G401 (cell line): Measurements from ENCODE around the gene CHRNE. TPM values are rescaled to one million over a fixed set of nuclear protein-coding genes. Genes with fewer than 3 reads are reported as not detected.

Experiments used
- DNase-seq: peaks from one replicate; pipeline ENCODE4 v3.0.0-alpha.2; 2015; ENCODE audit warnings: low spot score
- in situ Hi-C: cut with HindIII; loops from 2 replicates; pipeline ENCODE4 v1.10.0; 2016; ENCODE audit warnings: low sequenced_read_pairs, mixed read lengths
- total RNA-seq: library from RNA; depleted of rRNA; stranded (reverse); fragments of >200 nt; shearing (Covaris generic); gene quantifications from 2 replicates; pipeline ENCODE4 v1.2.3, GENCODE V29; 2014; rRNA removed

Gene CHRNE
- total RNA-seq, result not detected in 2 replicates

GRCh38 chr17:4903051-4903818 is at the start of gene CHRNE:
CHRNE (minus strand) TSS chr17:4903098; CDS start chr17:4903063, 35 bp downstream.
- DNase-seq, result peak; percentile 90
- in situ Hi-C loops, result no loop called here

DNA sequence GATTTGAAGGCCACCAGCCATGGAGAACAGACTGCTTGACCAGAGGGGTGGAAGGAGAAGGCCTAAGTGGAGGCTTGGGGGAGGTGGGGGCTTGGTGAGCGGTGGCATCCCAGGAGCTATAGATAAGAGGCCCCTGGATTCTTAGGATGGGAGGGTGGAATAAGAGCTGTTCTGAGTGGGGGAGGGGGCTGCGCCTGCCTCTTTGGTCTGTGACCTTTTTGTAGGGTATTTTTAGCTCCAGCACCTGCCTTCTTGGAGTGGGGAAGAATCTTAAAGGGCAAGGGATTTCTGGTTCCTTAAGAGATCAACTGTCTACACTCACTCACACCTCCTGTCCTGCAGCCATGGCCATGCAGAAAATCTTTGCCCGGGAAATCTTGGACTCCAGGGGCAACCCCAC is 48.6 kb upstream of the CHRNE start:
- in situ Hi-C loops, result no loop called here
- peak; percentile 32 for DNase-seq

- in situ Hi-C loops, result no loop called here
- peak; percentile 27 for DNase-seq
Measured at GRCh38 chr17:4950746-4951204, 47.9 kb upstream of the CHRNE start, which contains the start of gene ENO3. ENO3 (plus strand) TSS chr17:4951119; CDS start chr17:4951830, 711 bp downstream.

GRCh38 chr17:4950075-4950745 is 47.3 kb upstream of the CHRNE start:
- in situ Hi-C loops, result no loop called here

GRCh38 chr17:4949321-4950074 is 46.6 kb upstream of the CHRNE start:
- DNase-seq, result peak; percentile 25
- in situ Hi-C loops, result no loop called here

More at GRCh38 chr17:4950075-4950745, 47.3 kb upstream of the CHRNE start:
- peak; percentile 25 for DNase-seq

GRCh38 chr17:4948931-4949320 is 46.0 kb upstream of the CHRNE start:
- in situ Hi-C loops, result no loop called here
- DNase-seq, result peak; percentile 84

DNA sequence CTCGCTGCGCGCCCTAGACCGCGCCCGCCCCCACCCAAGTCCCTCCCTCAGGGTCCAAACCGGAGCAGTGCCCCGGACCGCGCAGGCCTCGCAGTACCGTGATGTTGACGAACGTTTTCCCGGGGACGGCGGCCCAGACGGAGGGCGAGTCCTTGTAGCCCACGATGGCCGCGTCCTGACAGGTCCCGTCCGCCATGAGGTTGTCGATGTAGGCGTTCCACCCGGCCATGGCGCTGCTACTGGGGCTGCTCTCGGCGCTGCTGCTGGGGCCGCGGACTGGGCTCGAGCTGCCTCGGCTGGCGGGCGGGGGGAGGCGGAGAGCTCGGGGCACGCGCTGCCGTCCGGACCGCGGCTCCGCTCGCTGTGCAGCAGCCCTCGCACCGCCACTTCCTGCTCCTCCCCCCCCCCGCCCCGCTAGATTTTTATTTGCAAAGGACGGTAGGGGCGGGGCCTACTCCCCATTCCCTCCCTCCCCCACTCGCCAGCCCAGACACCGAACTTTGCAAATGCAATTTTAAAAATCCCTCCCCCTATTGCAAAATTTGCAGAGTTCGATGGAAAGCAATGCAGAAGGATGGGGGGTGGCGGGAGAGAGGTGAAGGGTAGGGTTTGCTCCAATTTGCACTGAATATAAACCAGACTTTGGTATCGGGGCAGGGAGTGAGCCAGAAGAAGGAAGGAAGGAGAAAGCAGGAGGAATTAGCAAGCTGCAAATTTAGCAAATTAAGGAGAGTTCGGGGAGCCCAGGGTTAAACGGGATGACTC is 45.5 kb upstream of the CHRNE start, which contains the start of gene PFN1:
TSS of gene PFN1 (minus strand) at position 365 of the 765 bp plus-strand sequence. CDS start at position 229, 136 bp downstream.
- in situ Hi-C loops, result no loop called here
- DNase-seq, result peak; percentile 90

DNA sequence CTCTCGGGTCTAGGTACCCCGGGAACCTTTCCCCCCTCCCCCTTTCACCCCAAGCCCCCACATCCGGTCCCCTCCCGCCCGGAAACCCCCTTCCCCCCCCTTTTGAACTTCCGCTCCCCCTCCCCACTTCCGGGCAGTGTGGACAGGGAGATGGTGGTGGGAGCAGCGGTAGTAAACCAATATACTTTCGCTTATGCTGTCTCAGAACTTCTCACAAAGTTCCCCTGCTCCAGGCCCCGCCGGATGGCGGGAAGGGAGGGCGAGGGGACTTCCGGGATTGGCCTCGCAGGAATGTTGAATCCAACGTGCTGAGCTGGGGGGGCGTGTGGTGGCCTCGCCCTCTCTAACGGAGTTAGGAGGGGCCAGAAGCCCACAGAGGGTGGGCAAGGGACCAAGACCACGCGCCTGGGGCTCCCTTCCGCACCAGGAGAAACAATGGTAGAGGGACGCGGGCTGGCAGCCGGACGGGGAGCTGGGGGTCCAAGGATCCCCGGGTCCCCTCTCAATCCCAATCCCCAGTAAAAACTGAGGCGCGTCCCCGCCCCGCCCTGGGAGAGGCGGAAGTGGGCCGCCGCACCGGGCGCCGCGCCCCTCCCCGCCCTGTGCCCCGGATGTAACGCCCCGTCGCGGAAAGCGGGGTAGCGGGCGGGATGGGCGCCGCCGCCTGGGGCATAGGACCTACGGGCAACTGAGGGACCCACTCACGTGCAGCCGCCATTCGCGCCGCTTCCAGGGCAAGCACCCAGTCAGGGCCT is 44.7 kb upstream of the CHRNE start:
- in situ Hi-C loops, result no loop called here
- peak; percentile 27 for DNase-seq

DNA sequence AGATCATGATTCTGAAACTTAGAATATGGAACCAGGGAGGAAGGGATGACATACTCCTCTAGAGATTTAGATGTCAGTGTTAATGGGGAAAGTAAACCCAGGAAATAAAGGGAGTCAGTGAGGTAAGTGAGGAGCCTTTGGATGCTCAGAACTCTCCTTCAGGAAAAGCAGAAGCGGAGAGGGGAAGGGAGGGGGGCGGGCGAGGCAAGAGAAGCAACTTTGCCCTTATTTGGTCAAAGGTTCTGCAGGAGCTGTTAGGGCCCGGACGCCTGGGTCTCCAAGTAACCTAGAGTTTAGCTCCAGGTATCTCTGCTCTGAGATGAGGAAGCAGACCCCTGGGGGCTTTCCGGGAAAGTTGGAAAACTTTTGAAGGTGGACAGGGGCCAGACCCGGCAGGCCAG is 44.1 kb upstream of the CHRNE start:
- DNase-seq, result no peak

GRCh38 chr17:4946312-4946976 is 43.5 kb upstream of the CHRNE start:
- no peak for DNase-seq
- in situ Hi-C loops, result no loop called here

More for the DNA sequence above, 44.1 kb upstream of the CHRNE start:
- in situ Hi-C loops, result no loop called here

DNA sequence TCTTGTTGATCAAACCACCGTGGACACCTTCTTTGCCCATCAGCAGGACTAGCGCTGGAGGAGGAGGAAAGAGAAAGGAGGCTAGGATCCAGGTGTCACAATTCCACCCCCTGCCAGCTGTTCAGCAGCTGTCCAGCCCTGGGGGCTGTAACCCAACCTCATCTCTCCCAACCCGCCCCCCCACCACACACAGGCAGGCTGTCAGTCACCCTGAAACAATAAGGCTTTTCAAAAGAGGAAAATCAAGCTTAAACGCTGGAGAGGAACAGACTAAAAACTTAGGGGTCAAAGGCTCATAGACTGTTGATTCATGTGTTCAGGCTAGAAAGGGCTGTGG is 43.0 kb upstream of the CHRNE start:
- in situ Hi-C loops, result no loop called here
- no peak for DNase-seq

- in situ Hi-C loops, result no loop called here
- peak; percentile 23 for DNase-seq
Measured at GRCh38 chr17:4945176-4945943, 42.5 kb upstream of the CHRNE start.

- no peak for DNase-seq
- in situ Hi-C loops, result no loop called here
Measured at GRCh38 chr17:4944554-4945175, 41.8 kb upstream of the CHRNE start.

- in situ Hi-C loops, result no loop called here
- no peak for DNase-seq
Measured at GRCh38 chr17:4944163-4944553, 41.3 kb upstream of the CHRNE start.

- no peak for DNase-seq
- in situ Hi-C loops, result no loop called here
Measured at GRCh38 chr17:4942760-4943508, 40.0 kb upstream of the CHRNE start.

DNA sequence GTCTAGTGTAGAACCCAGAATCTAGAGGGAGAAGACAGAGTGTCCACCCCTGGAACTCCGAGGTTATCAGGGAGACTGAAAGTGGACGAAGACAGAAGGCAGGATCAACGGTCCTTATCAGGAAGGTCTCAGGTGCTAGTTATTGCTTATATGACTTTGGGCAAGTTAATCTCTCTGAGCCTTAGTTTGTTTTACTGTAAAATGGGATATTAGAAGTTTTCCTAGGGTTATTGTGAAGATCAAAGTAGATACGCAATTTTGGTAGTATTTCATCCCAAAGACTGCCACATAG is 38.4 kb upstream of the CHRNE start:
- no peak for DNase-seq
- in situ Hi-C loops, result no loop called here
